NCI-H510A (cell line): ENCODE data around the gene MEF2C.
"Not testable (repeated sequence)": the region's sequence is repeated elsewhere in the genome, so short reads cannot be mapped to it uniquely, and the experiment has no call there.

Experiments
- DNase-seq: peaks from one replicate; lab custom pipeline; 2025; lab: John Stamatoyannopoulos, UW

Gene MEF2C

GRCh38 chr5:88862547-88863175, 20.3 kb downstream of the MEF2C start:
- DNase-seq, result no peak

GRCh38 chr5:88861231-88861630, 21.8 kb downstream of the MEF2C start:
- no peak for DNase-seq

DNA sequence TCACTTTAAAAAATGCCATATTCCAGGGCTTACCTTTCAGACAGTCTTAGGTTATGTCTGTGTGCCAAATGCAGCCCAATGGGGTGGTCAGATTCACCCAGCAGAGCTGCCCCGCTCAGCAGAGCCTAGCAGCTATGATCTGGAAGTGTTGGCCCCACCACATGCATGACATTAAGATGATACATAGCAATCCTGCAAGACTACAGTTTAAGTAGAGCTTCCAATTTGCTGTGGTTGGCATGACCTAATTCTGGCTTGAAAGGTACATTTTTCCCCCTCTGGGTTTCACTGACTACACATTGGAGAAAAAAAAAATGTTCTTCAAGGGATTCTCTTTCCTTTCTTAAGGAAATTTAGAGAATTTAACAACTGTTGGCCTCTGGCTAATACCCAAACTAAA, 22.5 kb downstream of the MEF2C start:
- DNase-seq, result no peak

DNA sequence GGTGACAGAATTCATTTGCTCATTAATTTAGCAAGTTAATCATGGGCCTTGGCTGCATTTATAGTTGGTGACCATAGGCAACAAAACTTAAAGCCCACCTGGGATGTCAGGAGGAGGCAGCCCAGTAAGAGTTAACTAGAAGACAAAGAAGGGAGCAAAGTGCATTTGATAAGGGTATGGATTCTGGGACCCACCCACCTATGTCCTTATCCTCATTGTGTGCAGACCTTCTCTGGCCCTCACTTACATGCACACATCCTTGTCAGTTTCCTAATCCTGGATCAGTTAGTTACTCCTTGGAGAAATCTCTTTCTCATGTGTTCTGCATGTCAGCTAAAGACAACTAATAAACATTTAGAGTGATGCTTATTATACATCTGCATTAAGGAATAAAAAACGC, 24.6 kb downstream of the MEF2C start:
- no peak for DNase-seq

- not testable (repeated sequence) for DNase-seq
Observed at GRCh38 chr5:88856381-88856780, 26.6 kb downstream of the MEF2C start.

DNA sequence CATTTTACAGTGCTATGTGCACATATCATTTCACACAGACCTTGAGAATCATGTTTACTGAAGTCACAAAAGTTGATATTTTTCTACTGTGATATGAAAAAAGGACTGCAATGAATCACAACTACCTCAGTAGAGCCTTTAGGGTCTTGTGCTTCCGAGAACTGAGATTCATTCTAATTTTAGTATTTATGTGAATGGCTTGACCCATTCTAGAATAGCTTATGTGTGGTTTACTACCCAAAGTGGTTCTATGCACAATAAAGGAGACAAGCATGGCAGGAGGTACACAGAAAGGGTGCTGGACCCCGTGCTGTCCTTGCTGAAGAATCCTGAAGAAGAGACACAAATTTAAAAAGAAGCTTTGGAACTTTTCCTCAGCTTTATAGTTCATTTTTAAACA, 28.2 kb downstream of the MEF2C start:
- DNase-seq, result no peak

DNA sequence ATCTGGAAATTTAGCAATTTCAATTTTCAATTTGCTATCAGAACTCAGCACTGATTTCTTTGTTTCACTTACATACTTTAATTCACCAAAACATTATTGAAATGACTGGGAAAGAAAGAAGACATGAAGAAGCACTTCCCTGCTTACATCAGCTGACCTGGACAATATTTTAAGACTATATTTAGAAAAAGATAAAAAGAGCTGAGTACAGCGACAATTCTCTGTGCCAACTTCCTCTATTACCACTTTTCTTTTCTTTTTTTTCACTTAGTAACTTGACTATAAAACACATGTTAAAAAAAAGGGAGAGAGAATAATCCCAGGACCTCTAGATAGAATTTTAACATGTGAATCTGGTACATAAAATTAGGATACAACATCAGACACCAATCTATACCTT, 35.6 kb downstream of the MEF2C start:
- no peak for DNase-seq

GRCh38 chr5:88846434-88846833, 36.5 kb downstream of the MEF2C start:
- no peak for DNase-seq

GRCh38 chr5:88845081-88845697, 37.8 kb downstream of the MEF2C start:
- no peak for DNase-seq

GRCh38 chr5:88842784-88843183, 40.2 kb downstream of the MEF2C start:
- no peak for DNase-seq

DNA sequence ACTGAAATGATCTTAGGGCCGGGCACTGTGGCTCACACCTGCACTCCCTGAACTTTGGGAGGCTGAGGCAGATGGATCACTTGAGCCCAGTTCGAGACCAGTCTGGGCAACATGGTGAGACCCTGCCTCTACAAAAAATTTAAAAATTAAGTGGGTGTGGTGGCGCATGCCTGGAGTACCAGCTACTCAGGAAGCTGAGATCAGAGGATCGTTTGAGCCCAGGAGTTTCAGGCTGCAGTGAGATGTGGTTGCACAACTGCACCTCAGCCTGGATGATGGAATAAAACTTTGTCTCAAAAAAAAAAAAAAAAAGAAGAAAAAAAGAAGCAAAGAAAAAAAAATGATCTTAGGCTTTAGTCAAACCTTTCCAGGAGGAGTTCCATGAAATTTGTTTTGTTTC, 41.8 kb downstream of the MEF2C start:
- no peak for DNase-seq

DNA sequence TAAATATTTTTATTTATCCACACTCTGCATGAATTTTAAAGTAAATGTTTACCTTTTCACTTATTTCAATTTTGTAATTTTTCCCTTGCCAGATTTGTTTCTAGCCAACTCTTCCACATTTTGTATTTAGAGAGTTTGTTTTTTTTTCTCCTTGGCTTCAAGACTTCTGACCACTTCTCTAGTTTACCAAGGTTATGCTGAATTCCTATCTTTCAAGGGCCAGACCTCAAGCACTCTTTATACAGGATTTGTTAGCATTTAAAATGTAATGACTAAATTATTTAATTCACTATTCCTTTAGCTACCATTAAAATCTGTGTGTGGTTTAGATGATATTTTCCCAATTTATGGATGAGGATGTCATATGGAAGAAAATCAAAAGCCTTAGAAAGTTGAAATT, 42.5 kb downstream of the MEF2C start:
- DNase-seq, result no peak

- DNase-seq, result no peak
Observed at GRCh38 chr5:88839238-88839637, 43.7 kb downstream of the MEF2C start.

DNA sequence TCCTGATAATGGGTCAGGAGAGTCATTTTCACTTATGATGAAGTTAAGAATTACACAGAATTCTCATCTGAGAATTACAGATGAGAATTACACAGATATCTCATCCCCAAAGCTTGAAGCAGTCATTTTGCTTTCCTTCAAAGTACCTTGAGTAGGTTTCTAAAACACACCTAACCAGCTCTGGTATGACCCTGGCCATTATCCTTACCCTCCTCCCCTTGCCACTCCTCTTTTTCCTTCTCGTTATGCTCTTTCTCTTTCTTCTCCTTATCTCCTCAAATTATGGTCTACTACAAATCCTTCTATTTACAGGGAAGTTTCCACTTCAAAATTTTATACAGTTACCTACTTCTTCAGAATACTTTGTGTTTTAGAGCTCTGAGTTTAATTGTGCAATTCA, 44.5 kb downstream of the MEF2C start:
- DNase-seq, result no peak

DNA sequence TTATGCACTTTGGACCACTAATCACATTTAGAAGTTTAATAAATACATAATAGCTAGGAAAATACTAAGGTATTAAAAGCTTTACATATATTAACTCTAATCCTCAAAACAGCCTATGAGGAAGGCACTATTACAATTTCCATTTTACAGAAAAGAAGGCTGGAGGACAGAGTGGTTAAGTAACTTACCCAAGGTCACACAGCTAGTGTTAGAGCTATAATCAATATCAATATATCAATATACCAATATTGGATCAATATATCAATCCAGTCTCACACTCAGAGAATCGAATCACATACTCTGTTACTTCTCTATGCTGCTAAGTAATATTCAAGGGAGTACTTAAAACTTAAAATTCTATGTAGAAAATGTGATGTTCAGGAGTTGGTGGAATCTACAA, 45.2 kb downstream of the MEF2C start:
- no peak for DNase-seq

DNA sequence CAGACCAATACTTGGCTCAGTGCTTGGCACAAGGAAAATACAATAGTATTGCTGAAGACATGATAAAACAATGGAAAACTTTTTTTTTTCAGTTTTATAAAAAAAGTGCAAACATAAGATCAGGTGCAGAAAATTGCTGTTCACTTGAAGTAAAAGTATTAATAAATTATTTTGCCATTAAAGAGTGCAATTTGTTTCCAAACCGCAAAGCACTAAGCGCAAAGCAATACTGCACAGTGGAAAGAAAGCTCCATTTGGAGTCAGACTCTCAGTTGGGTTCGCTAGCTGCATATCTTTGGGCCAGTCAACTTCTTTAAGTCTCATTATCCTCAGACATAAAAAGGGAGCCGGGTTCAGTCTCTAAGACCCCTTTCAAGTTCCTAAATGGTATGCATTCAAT, 45.8 kb downstream of the MEF2C start:
- no peak for DNase-seq

- no peak for DNase-seq
Observed at GRCh38 chr5:88836195-88836838, 46.7 kb downstream of the MEF2C start.

- no peak for DNase-seq
Observed at GRCh38 chr5:88834499-88834898, 48.5 kb downstream of the MEF2C start.

DNA sequence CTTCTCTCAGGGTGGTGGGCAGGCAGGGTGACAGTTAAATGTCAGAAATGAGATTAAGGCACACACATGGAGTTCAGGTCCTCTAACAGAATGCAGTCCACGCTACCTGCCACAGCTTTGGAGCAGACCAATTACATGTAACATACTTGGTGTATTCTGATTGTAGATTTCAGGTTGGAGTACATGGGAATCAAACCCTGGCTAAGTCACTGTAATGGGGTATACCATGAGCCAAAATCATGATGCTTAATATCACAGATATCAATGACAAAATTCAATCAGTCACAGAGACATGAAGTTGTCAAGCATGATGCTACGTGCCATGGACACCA, 48.9 kb downstream of the MEF2C start:
- no peak for DNase-seq

GRCh38 chr5:88833371-88834130, 49.4 kb downstream of the MEF2C start:
- DNase-seq, result no peak

DNA sequence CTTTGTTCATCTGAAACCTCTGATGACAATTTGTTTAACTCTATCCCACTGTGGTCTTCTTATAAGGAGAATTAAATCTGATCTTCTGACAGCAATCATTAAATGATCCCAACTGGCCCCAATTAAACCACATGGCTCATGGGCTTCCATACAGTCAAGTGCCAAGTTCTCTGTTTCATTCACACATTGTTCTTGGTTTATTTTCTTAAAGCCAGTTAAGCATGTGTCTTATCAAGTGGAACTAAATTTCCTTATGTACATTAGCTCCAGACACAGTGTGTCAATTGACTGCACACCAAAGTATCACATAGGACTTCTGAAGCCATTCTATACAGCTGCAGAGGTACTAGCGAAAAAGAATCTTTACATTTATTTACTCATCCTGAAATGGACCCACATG, 51.2 kb downstream of the MEF2C start:
- DNase-seq, result no peak

DNA sequence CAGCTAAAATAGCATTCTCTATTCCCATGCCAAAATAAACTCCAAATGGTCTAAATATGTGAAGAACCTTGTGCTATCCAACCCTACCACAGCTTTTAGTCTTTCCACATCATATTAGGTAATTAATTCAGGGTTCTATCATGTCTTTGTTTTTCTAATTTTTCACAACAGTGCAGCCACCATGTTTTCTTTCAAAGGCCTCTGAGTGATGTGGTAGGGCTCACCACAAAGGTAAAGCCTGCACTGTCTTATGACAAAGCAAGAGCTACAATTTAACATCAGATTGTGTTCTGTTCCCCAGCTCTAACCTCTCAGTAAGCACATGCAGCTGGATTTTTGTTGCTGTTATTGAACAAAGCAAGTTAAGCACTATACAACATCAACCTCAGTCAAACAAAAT, 52.4 kb downstream of the MEF2C start:
- DNase-seq, result no peak

DNA sequence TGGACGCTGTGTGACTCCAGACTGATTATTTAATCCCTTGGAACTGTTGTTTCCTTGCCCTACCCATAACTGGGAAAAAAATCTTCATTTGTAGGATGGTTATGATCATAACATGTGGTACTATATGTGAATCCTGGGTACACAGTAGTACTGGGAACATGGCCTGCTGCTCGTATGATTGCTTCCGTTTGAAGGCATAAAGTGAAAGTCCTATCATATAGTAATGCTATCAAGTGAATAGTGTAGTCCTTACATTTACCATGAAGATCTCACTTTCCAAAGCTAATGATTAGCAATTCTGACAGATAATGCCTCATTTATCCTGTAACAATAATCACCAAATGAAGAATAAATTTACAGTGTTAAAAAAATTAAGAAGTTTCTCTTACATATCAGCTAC, 53.2 kb downstream of the MEF2C start:
- DNase-seq, result no peak
